GM15510 (cell line): ENCODE results near the gene DONSON.

Source experiments
- POLR2A ChIP-seq: IDR thresholded peaks from 3 replicates; pipeline ENCODE4 v1.6.1; 2011; ENCODE audit warnings: borderline replicate concordance; ENCODE audit not compliant: insufficient read length; ENCODE audit errors: extremely low read depth

The DONSON gene

DNA sequence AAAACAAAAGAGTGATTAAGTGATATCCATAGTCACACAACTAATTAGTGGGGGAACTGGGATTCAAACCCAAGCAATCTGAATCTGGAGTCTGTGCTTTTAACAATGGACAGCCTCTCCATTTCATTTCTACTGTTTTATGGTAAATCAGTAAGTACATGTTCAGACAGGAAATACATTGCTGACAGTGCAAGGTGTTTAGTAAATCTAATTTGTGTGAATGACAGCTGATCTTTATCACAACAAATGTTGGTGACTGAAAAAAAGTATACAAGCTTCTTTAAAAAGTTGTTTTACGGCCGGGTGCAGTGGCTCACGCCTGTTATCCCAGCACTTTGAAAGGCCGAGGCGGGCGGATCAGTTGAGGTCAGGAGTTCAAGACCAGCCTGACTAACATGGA is 20.6 kb downstream of the DONSON start:
- TF ChIP-seq POLR2A: no peak

DNA sequence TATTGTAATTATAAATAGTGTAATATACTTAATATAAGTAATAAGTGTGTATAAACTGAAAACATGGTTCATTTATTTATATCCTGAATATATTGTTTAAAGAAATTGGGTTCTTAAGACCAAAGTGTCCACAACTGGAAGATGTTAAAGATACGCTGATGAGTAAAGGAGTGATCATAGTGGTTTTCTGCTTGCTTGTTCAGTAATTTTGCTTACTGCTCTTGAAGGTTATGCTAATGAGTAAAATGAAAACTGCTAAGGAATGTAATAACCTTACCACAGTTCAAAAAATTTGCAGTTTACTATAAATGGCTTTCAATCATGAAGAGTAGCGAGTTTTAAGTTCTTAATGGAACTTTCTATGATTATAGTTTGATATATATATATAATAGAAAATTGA is 22.0 kb downstream of the DONSON start:
- no peak for TF ChIP-seq POLR2A

- TF ChIP-seq POLR2A: no peak
Observed at GRCh38 chr21:33562389-33562788, 26.1 kb downstream of the DONSON start.

DNA sequence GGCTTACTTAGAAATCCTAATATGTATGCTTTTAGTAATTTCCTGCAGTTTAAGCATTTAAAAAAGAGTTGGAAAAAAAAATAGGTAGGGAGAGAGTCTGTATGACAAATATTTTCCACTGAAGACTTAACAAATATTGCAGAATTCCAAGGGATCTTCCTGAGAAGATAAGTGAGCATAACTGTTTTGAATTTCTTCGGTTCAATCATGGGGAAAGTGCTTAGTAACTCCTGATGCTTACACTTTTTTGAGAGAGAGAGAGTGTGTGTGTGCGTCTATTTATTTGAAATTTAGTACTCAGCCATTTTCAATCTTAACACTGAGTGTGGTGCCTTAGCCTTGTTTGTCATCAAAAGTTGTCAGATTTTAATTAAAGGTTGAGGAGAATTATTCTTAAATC is 27.1 kb downstream of the DONSON start:
- no peak for TF ChIP-seq POLR2A

DNA sequence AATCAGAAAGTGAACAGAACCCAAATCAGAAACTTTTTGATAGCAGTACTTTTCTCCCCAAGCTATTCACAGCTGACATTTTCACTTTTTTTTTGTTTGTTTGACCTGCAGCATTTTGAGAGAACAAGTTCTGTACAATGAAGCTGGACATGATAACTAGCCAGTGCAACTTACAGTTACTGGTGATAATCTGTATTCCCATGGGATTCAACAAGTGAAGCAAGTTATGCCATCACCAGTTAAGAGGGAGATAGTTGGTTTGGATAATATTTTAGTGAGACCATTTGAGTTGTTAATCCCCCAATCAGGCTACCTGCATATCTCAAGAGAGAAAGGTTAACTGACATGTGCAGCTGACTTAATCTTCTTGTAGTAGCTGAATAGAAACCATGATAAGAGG is 27.5 kb downstream of the DONSON start:
- TF ChIP-seq POLR2A: no peak

DNA sequence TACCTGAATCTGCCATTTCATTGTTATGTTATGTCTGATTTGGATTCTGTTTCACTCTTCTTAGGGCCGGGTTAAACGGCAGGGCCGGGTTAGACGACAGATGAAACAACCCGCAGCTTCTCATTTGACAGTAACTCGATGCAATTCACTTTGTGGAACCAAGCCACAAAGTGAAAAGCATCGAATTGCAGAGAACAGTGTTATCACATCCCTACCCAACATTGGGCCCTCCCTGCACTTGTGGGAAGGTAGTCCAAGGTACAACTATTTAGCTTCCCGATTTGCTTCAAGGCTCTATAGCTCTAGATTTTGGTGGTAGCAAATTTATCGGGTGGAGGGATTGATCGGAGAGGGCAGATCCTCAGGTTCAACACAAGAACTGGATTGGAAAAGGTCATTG is 28.7 kb downstream of the DONSON start:
- TF ChIP-seq POLR2A: no peak

DNA sequence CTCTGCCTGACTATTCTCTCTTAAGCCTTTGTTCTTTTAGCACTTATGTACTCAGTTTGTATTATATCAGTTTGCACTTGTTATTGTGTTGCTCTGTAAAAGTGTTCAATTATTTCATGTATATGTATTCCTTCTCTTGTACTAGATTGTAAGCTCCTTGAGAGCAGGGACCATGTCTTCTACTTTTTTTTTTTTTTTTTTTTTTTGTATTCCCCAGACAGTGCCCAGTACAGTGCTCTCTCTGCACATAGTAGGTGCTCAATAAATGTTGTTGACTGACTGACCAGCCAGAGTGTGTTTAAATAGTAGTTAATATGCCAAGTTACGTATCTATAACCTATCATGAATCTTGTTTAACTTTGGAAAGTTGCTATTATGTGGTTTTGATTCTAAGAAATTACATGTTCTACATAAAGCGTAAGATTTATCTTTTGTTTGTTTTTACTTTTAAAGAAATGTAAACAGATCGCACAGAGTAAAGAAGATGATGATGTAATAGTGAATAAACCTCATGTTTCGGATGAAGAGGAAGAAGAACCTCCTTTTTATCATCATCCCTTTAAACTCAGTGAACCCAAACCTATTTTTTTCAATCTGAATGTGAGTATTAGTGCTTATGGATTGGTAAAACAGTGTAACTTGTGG is 29.6 kb downstream of the DONSON start:
- TF ChIP-seq POLR2A: no peak

- no peak for TF ChIP-seq POLR2A
Observed at GRCh38 chr21:33557447-33557846, 31.0 kb downstream of the DONSON start.

DNA sequence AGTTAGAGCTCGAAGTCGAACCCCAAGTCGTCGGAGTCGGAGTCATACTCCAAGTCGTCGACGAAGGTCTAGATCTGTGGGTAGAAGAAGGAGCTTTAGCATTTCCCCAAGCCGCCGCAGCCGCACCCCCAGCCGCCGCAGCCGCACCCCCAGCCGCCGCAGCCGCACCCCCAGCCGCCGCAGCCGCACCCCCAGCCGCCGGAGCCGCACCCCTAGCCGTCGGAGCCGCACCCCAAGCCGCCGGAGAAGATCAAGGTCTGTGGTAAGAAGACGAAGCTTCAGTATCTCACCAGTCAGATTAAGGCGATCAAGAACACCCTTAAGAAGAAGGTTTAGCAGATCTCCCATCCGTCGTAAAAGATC is 33.5 kb downstream of the DONSON start:
- no peak for TF ChIP-seq POLR2A

GRCh38 chr21:33554236-33554981 is 34.1 kb downstream of the DONSON start:
- no peak for TF ChIP-seq POLR2A

GRCh38 chr21:33552999-33553598 is 35.4 kb downstream of the DONSON start:
- no peak for TF ChIP-seq POLR2A

DNA sequence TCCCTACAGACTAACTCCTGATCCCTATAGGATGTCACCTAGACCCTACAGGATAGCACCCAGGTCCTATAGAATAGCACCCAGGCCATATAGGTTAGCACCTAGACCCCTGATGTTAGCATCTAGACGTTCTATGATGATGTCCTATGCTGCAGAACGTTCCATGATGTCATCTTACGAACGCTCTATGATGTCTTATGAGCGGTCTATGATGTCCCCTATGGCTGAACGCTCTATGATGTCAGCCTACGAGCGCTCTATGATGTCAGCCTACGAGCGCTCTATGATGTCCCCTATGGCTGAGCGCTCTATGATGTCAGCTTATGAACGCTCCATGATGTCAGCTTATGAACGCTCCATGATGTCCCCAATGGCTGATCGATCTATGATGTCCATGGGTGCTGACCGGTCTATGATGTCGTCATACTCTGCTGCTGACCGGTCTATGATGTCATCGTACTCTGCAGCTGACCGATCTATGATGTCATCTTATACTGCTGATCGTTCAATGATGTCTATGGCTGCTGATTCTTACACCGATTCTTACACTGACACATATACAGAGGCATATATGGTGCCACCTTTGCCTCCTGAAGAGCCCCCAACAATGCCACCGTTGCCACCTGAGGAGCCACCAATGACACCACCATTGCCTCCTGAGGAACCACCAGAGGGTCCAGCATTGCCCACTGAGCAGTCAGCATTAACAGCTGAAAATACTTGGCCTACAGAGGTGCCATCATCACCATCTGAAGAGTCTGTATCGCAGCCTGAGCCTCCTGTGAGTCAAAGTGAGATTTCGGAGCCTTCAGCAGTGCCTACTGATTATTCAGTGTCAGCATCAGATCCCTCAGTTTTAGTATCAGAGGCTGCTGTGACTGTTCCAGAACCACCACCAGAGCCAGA is 36.1 kb downstream of the DONSON start:
- no peak for TF ChIP-seq POLR2A

DNA sequence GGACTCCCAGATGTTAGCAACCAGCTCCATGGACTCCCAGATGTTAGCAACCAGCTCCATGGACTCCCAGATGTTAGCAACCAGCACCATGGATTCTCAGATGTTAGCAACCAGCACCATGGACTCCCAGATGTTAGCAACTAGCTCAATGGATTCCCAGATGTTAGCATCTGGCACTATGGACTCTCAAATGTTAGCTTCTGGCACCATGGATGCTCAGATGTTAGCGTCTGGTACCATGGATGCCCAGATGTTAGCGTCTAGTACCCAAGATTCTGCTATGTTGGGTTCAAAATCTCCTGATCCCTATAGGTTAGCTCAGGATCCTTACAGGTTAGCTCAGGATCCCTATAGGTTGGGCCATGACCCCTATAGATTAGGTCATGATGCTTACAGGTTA is 36.8 kb downstream of the DONSON start:
- no peak for TF ChIP-seq POLR2A

DNA sequence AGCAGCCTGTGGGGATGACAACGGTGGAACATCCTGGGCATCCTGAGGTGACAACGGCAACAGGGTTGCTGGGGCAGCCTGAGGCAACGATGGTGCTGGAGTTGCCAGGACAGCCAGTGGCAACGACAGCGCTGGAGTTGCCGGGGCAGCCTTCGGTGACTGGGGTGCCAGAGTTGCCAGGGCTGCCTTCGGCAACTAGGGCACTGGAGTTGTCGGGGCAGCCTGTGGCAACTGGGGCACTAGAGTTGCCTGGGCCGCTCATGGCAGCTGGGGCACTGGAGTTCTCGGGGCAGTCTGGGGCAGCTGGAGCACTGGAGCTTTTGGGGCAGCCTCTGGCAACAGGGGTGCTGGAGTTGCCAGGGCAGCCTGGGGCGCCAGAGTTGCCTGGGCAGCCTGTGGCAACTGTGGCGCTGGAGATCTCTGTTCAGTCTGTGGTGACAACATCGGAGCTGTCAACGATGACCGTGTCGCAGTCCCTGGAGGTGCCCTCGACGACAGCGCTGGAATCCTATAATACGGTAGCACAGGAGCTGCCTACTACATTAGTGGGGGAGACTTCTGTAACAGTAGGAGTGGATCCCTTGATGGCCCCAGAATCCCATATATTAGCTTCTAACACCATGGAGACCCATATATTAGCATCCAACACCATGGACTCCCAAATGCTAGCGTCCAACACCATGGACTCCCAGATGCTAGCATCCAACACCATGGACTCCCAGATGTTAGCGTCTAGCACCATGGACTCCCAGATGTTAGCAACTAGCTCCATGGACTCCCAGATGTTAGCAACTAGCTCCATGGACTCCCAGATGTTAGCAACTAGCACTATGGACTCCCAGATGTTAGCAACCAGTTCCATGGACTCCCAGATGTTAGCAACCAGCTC is 37.5 kb downstream of the DONSON start:
- TF ChIP-seq POLR2A: no peak
